Mononuclear cell (primary cell): ENCODE data around the gene LRRC8D. TPM values are rescaled to one million over a fixed set of nuclear protein-coding genes. Genes with fewer than 3 reads are reported as not detected.

Experiments
- total RNA-seq: library from RNA; depleted of rRNA; stranded (reverse); fragments of >200 nt; gene quantifications from one replicate; pipeline ENCODE4 v1.2.3, GENCODE V29; 2012

LRRC8D gene
- total RNA-seq, 1 donor = 19.6 TPM

Other genes starting within 250 kb of the LRRC8D start
- 46.0 TPM for gene LRRC8C, start 187.9 kb upstream of the LRRC8D start, total RNA-seq
- 54.2 TPM for gene ZNF326, start 174.1 kb downstream of the LRRC8D start, total RNA-seq